Activated naive CD8-positive, alpha-beta T cell (primary cell): ENCODE data around the gene PARD6A.

Experiments used
- H3K27ac Mint-ChIP-seq: one replicate; pipeline ENCODE4 v1.8.0; 2021; ENCODE audit warnings: mixed read lengths
- H3K27me3 Mint-ChIP-seq: one replicate; pipeline ENCODE4 v1.8.0; 2021; ENCODE audit warnings: mixed read lengths
- H3K36me3 Mint-ChIP-seq: one replicate; pipeline ENCODE4 v1.8.0; 2021; ENCODE audit warnings: mixed read lengths
- H3K4me1 Mint-ChIP-seq: one replicate; pipeline ENCODE4 v1.8.0; 2021; ENCODE audit warnings: low read depth, mixed read lengths
- H3K4me3 Mint-ChIP-seq: one replicate; pipeline ENCODE4 v1.8.0; 2021; ENCODE audit warnings: mild to moderate bottlenecking, mixed read lengths
- H3K9me3 Mint-ChIP-seq: one replicate; pipeline ENCODE4 v1.8.0; 2021; ENCODE audit warnings: low read depth, mixed read lengths

Gene PARD6A

GRCh38 chr16:67669499-67670101 lies 8.8 kb downstream of the PARD6A start:
- no peak overlapping the region for H3K27ac Mint-ChIP-seq
- H3K36me3 Mint-ChIP-seq, result peaks cover under 1% of the 10 kb centered on the region
- no peaks in the 10 kb centered on the region for H3K27me3 Mint-ChIP-seq
- no peaks in the 10 kb centered on the region for H3K9me3 Mint-ChIP-seq
- peaks cover 14% of the 10 kb centered on the region for H3K4me1 Mint-ChIP-seq
- no peak overlapping the region for H3K4me3 Mint-ChIP-seq

DNA sequence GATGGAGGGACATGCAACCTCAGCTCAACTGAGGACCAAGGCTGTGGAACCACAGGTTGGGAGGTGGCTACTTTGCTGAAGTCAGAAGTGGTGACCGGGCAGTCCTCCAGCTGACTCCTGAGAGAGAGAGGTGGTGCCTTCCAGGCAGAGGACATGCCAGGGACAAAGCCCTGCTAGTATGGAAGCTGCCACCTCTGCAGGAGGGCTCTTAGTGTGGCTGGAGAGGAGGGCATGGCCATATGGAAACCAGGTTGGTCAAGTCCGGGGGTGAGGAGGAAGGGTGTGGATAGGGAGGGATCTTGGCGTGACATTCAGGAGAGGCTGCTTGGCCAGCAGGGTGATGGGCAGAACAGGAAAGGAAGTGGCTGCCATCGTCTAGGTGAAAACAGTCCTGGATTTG lies 11.5 kb downstream of the PARD6A start:
- Mint-ChIP-seq H3K4me3 (no peak overlapping the region), H3K27me3 (no peaks in the 10 kb centered on the region), H3K36me3 (no peaks in the 10 kb centered on the region), H3K9me3 (no peaks in the 10 kb centered on the region), H3K4me1 (peaks cover 6% of the 10 kb centered on the region), H3K27ac (no peak overlapping the region)

DNA sequence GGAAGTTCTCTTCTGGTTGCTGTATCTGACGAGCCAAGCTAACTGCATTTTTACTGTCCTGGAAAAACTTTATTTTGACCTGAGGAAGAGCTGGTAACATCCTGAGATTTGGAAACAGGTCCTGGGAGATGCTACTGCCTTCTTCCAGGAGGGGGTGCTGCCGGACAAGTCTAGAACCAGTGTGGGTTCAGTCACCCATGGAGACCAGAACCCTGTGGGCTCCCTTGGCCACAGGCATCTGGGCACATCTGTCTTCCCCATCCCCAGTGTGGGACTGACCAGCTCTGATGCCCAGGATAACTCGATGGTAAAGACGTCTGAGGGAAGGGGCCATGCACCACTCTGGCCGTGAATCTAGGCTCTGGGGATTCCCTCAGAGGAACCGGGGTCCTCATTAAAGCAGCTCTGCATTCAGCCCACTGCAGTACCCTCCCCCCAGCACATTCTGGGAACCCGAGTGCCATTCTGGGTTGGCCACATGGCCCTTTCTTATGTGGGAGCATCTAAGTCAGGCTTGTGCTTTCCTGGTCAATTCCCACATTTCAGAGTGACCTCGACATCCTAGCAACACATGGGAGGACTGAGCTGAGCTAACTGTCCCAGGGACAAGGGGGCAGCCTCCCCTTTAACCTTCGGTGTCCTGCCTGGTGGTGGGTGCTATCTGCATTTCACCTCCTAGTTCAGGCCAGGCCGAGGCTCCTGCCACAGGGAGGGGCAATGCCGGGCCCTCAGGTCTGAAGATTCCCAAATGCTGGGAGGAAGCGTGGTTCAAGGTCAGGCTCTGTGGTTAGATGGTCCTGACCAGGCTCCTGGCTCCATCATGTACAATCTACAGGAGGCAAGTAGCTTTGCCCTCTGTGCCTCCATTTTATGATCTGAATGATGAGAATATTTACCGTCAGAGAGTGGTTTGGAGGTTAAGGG lies 12.2 kb downstream of the PARD6A start:
- no peaks in the 10 kb centered on the region for H3K36me3 Mint-ChIP-seq
- peaks cover 3% of the 10 kb centered on the region for H3K4me1 Mint-ChIP-seq
- no peak overlapping the region for H3K4me3 Mint-ChIP-seq
- H3K27me3 Mint-ChIP-seq, result no peaks in the 10 kb centered on the region
- H3K9me3 Mint-ChIP-seq, result no peaks in the 10 kb centered on the region
- H3K27ac Mint-ChIP-seq, result no peak overlapping the region

DNA sequence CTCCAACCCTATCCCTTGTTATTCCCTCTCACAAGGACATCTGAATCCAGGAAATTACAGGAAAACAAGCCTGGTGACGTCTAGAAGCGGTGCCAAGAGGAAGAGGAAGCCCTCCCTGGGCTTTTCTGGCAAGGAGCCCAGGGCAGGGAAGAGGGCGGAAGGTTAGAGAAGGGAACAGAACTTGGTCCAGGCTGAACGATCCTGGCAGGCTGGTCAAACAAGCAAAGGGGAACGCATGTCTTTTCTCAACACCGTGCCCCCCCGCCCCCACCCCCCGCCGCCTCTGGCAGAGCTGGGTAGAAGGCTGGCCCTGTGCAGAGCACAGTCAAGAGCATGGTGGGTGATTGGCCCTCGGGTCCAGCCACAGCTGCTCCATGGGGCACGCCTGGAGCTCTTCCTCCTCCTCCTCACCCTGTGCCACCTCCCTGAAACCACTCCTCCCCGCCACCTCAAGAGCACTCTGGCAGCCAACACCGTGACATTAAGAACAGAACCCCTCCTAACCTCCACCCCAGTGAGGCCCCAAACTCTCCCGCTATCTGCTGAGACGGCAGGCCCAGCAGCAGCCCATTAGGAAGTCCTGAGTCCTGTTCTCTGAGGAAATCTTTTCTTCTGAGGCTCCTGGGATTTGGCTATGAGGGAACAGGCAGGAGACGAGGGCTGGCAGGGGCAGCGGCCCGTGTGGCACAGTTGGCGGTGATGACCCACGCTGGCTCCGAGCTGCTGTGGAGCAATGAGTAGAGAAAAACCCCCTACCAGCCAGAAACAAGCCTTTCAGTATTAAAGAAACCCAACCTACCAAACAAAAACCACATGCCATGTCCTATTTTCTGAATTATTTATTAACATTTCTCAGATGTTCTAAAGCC lies 13.2 kb downstream of the PARD6A start:
- Mint-ChIP-seq H3K27ac (no peak overlapping the region), H3K4me3 (no peak overlapping the region), H3K9me3 (no peaks in the 10 kb centered on the region), H3K4me1 (peaks cover 2% of the 10 kb centered on the region), H3K36me3 (no peaks in the 10 kb centered on the region), H3K27me3 (no peaks in the 10 kb centered on the region)

- H3K27ac Mint-ChIP-seq, result no peak overlapping the region
- H3K4me1 Mint-ChIP-seq, result no peaks in the 10 kb centered on the region
- H3K4me3 Mint-ChIP-seq, result no peak overlapping the region
- H3K36me3 Mint-ChIP-seq, result no peaks in the 10 kb centered on the region
- no peaks in the 10 kb centered on the region for H3K9me3 Mint-ChIP-seq
- H3K27me3 Mint-ChIP-seq, result no peaks in the 10 kb centered on the region
Measured at GRCh38 chr16:67674851-67675578, 14.3 kb downstream of the PARD6A start.

- Mint-ChIP-seq H3K9me3 (no peaks in the 10 kb centered on the region), H3K27ac (no peak overlapping the region), H3K36me3 (no peaks in the 10 kb centered on the region), H3K4me1 (no peaks in the 10 kb centered on the region), H3K4me3 (no peak overlapping the region), H3K27me3 (no peaks in the 10 kb centered on the region)
Measured at GRCh38 chr16:67675579-67675935, 14.8 kb downstream of the PARD6A start.

DNA sequence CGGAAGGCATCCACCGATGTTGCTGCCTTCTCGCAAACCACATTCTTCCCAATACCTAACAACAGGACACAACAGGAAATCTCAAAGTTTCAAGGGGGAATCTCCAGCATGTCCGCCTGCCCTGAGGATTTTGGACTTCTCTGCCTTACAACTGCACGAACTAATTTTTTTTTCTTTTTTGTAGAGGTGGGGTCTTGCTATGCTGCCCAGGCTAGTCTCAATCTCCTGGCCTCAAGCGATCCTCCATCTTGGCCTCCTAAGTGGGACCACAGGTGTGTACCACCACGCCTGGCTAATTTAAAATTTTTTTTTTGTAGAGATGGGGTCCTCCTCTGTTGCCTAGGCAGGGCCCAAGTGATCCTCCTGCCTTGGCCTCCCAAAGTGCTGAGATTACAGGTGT lies 15.2 kb downstream of the PARD6A start:
- Mint-ChIP-seq H3K27ac (no peak overlapping the region), H3K9me3 (no peaks in the 10 kb centered on the region), H3K4me1 (no peaks in the 10 kb centered on the region), H3K4me3 (no peak overlapping the region), H3K27me3 (no peaks in the 10 kb centered on the region), H3K36me3 (no peaks in the 10 kb centered on the region)

DNA sequence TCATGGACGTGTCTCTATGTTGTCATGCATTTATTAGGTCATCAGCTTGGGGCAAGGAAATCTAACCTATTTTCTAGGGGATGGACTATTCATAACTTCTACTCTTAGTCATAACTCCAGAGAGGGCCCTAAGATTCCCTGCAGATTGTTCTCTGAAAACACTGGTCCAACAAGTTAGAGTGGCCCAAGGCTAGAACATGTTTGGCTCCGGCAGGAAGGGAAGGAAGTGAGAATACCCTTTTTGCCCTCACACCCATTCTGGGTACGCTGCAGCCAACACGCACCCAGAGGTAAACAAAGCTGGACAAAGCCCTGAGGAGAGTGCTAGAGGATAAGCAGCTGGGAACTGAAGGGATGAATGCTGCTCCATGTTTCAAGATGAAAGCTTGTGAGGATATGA lies 15.8 kb downstream of the PARD6A start:
- Mint-ChIP-seq H3K27me3 (no peaks in the 10 kb centered on the region), H3K4me3 (no peak overlapping the region), H3K9me3 (no peaks in the 10 kb centered on the region), H3K4me1 (no peaks in the 10 kb centered on the region), H3K27ac (no peak overlapping the region), H3K36me3 (no peaks in the 10 kb centered on the region)

- Mint-ChIP-seq H3K27me3 (no peaks in the 10 kb centered on the region), H3K4me1 (no peaks in the 10 kb centered on the region), H3K36me3 (no peaks in the 10 kb centered on the region), H3K9me3 (no peaks in the 10 kb centered on the region), H3K27ac (no peak overlapping the region), H3K4me3 (no peak overlapping the region)
Measured at GRCh38 chr16:67676939-67677338, 16.2 kb downstream of the PARD6A start.

GRCh38 chr16:67677712-67678111 lies 17.0 kb downstream of the PARD6A start:
- peaks cover 3% of the 10 kb centered on the region for H3K36me3 Mint-ChIP-seq
- H3K27ac Mint-ChIP-seq, result no peak overlapping the region
- H3K9me3 Mint-ChIP-seq, result no peaks in the 10 kb centered on the region
- no peaks in the 10 kb centered on the region for H3K27me3 Mint-ChIP-seq
- no peak overlapping the region for H3K4me3 Mint-ChIP-seq
- H3K4me1 Mint-ChIP-seq, result no peaks in the 10 kb centered on the region

DNA sequence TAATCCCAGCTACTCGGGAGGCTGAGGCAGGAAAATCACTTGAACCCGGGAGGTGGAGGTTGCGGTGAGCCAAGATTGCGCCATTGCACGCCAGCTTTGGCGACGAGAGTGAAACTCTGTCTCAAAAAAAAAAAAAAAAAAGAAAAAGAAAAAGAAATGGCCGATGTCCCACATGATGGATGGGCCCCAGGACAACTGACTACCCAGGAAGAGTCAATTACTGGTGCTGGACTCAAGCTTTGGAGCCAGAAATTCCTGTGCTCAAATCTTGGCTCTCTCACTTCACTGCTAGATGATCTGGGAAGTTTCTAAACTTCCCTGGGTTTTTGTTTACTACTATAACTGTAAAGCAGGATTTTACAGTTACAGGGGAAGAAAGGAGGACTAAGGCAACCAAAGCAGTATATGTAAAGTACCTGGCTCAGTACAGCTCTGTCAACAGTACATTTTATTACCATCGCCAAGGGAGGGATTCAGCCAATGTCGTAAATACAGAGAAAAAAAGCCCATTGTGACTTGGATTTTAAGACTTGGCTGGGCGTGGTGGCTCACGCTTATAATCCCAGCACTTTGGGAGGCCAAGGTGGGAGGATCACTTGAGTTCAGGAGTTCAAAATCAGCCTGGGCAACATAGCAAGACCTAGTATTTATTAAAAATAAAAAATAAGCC lies 17.7 kb downstream of the PARD6A start:
- H3K4me1 Mint-ChIP-seq, result no peaks in the 10 kb centered on the region
- H3K9me3 Mint-ChIP-seq, result no peaks in the 10 kb centered on the region
- no peak overlapping the region for H3K4me3 Mint-ChIP-seq
- no peak overlapping the region for H3K27ac Mint-ChIP-seq
- H3K27me3 Mint-ChIP-seq, result no peaks in the 10 kb centered on the region
- H3K36me3 Mint-ChIP-seq, result peaks cover 3% of the 10 kb centered on the region

DNA sequence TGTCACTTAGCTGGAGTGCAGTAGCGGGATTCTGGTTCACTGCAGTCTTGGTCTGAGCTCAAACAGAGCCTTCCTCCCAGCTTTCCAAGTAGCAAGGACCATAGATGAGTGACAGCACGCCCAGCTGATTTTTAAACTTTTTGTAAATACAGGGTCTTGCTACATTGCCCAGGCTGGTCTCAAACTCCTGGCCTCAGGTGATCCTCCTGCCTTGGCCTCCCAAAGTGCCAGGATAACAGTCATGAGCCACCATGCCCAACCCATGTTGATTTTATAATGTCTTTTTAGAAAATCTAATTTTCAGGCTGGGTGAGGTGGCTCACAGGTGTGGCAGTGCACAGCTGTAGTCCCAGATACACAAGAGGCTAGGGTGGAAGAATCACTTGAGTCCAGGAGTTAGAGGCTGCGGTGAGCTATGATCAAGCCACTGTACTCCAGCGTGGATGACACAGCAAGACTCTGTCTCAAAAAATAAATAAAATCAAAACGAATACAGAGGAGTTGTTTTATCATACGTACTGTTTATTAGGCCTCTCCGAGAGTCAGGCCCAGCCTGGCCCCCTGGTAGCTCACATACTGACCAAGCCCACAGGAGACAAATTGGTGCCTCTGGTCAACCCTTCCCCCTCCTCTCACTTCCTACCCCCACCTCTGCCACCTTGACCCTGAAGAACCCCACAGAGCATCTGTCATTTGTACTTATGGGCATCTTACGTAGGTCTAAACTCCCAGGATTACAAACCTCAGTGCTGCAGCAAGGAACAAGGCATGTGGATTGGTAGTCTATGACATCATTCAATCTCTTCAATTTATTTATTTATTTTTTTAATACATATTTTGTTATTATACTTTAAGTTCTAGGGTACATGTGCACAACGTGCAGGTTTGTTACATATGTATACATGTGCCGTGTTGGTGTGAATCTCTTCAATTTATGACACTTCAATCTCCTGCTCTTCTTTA lies 19.5 kb downstream of the PARD6A start:
- Mint-ChIP-seq H3K4me3 (no peak overlapping the region), H3K9me3 (no peaks in the 10 kb centered on the region), H3K27me3 (no peaks in the 10 kb centered on the region), H3K36me3 (peaks cover 3% of the 10 kb centered on the region), H3K27ac (no peak overlapping the region), H3K4me1 (no peaks in the 10 kb centered on the region)

DNA sequence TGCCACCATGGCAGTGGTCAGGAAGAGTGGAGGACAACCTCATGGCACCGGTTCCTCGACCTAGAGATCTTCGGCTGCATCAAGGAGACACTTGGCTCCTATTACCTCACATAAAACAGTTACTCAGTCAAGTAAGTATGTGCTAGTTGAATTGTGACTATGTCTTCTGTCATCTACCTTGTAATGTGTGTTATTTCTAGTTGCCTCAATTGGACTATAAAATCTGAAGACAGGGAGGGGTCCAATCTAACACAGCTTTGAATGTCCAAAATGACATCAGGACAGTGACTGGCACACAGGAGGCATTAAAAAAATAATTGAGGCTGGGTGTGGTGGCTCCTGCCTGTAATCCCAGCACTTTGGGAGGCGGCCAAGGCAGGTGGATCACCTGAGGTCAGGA lies 23.0 kb downstream of the PARD6A start:
- peaks cover 1% of the 10 kb centered on the region for H3K4me1 Mint-ChIP-seq
- H3K4me3 Mint-ChIP-seq, result no peak overlapping the region
- H3K36me3 Mint-ChIP-seq, result peaks cover 5% of the 10 kb centered on the region
- H3K27me3 Mint-ChIP-seq, result no peaks in the 10 kb centered on the region
- no peak overlapping the region for H3K27ac Mint-ChIP-seq
- no peaks in the 10 kb centered on the region for H3K9me3 Mint-ChIP-seq
